GM12864 (cell line): Measurements from ENCODE around the gene TRHDE.
"Not testable (repeated sequence)": the region's sequence is repeated elsewhere in the genome, so short reads cannot be mapped to it uniquely, and the experiment has no call there.

ENCODE experiments used
- DNase-seq: peaks from one replicate; pipeline ENCODE4 v3.0.0-alpha.2; 2011; ENCODE audit warnings: low read depth
- H3K4me3 ChIP-seq: 2 replicates; pipeline ENCODE4 v1.5.1; 2011; ENCODE audit warnings: mild to moderate bottlenecking, low read depth, low read length, control low read depth
- CTCF ChIP-seq: IDR thresholded peaks from 2 replicates; pipeline ENCODE4 v1.5.1; 2011; ENCODE audit warnings: low read depth, mild to moderate bottlenecking, moderate library complexity, low read length, control low read depth, inconsistent platforms; ENCODE audit errors: missing control alignments

TRHDE gene

DNA sequence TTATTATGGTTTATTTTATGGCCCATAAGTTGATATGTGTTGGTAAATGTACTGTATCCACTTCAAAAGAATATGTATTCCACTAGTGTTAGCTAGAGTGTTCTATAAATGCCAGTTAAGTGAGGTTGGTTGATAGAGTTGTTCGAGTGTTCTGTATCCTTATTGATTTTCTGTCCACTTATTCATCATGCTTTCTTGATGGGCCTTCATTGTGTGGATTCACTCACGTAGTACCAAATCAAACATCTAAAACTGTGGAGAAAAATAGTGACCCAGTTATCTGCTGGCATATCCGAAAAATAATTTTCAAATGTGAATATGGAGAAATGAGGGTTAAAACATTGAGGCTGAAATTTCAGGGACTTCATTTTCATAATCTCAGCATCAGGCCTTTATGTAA is 230.4 kb downstream of the TRHDE start:
- DNase-seq, result no peak
- H3K4me3 ChIP-seq, result no peak overlapping the region
- TF ChIP-seq CTCF, result no peak

- TF ChIP-seq CTCF, result no peak
- no peak overlapping the region for H3K4me3 ChIP-seq
- no peak for DNase-seq
Observed at GRCh38 chr12:72505227-72505626, 233.1 kb downstream of the TRHDE start.

- no peak overlapping the region for H3K4me3 ChIP-seq
- DNase-seq, result no peak
Observed at GRCh38 chr12:72509891-72510290, 237.7 kb downstream of the TRHDE start.

DNA sequence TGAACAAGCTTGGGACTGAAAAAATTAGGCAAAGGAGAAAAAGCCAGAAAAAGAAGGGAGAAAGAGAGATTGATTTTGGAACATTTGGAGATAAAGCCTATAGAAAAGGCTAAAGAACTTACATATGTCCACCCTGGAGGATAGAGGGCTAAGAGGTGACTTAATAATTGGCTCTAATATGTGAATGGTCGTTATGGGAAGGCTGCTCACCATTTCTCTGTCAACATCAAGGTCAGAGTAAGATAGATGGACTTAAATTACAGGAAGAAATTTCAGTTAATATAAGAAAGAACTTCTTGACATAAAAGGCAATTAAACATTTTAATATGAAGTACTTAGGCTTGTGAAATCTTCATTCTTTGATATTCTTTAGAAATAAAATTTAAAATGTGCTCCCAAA is 238.6 kb downstream of the TRHDE start:
- DNase-seq, result no peak
- no peak overlapping the region for H3K4me3 ChIP-seq
- TF ChIP-seq CTCF, result no peak

More at GRCh38 chr12:72509891-72510290, 237.7 kb downstream of the TRHDE start:
- TF ChIP-seq CTCF, result no peak

DNA sequence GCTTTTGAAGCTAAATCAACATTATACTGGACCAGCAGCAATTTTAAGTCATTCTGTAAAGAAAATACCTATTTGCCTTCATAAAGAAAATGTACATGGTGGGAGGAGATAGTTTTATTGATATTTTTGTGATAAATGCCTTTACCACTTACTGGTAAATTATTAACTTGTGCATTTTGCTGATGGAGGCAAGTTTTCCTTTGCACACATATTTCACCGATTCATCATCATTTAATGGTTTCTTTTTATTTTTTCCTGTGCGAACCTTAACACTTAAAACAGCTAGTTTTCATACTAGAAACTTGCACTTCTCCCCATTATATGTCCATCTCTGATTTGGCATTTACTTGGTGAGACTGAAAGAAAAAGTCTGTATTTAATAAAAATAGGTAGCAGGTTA is 239.3 kb downstream of the TRHDE start:
- H3K4me3 ChIP-seq, result no peak overlapping the region
- TF ChIP-seq CTCF, result no peak
- DNase-seq, result no peak

- DNase-seq, result no peak
- no peak overlapping the region for H3K4me3 ChIP-seq
- TF ChIP-seq CTCF, result no peak
Observed at GRCh38 chr12:72511906-72512305, 239.7 kb downstream of the TRHDE start.

DNA sequence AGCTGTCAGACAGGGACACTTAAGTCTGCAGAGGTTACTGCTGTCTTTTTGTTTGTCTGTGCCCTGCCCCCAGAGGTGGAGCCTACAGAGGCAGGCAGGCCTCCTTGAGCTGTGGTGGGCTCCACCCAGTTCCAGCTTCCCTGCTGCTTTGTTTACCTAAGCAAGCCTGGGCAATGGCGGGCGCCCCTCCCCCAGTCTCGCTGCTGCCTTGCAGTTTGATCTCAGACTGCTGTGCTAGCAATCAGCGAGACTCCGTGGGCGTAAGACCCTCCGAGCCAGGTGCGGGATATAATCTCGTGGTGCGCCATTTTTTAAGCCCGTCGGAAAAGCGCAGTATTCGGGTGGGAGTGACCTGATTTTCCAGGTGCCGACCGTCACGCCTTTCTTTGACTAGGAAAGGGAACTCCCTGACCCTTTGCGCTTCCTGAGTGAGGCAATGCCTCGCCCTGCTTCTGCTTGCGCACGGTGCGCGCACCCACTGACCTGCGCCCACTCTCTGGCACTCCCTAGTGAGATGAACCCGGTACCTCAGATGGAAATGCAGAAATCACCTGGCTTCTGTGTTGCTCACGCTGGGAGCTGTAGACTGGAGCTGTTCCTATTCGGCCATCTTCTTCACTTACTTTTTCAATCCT is 248.0 kb downstream of the TRHDE start:
- H3K4me3 ChIP-seq, DNase-seq: not testable (repeated sequence)
